OCI-LY3 (cell line): ENCODE data around the gene CDK3.

Experiments
- EZH2phosphoT487 ChIP-seq: fragments of 200-600 bp; shearing (Covaris generic); IDR thresholded peaks from 2 replicates; pipeline ENCODE4 v1.6.1; 2018; ENCODE audit warnings: antibody characterized with exemption, mixed run types, low read depth
- TF ChIP-seq, protein P1 (sequence below): fragments of 200-600, 300-600 bp; sonication (generic); IDR thresholded peaks from 2 replicates; pipeline ENCODE4 v1.5.1; 2014; ENCODE audit warnings: antibody characterized with exemption, low read length, low read depth

DNA sequence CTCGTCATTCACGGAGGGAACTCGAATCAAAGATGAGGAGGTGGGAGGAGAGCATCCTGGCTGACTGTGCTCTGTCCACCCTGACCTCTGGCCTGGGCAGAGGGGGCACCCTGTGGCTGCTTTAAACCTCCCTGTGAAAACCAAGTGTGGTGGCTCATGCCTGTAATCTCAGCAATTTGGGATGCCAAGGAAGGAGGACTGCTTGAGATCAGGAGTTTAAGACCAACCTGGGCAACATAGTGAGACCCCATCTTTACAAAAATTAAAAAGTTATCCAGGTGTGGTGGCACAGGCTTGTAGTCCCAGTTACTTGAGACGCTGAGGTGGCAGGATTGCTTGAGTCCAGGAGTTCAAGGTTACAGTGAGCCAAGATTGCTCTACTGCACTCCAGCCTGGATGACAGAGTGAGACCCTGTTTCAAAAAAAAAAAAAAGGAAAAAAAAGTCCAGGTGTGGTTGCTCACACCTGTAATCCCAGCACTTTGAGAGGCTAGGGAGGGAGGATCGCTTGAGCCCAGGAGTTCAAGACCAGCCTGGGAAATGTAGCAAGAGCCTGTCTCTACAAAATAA is 5.8 kb upstream of the CDK3 start:
- TF ChIP-seq, protein P1, sequence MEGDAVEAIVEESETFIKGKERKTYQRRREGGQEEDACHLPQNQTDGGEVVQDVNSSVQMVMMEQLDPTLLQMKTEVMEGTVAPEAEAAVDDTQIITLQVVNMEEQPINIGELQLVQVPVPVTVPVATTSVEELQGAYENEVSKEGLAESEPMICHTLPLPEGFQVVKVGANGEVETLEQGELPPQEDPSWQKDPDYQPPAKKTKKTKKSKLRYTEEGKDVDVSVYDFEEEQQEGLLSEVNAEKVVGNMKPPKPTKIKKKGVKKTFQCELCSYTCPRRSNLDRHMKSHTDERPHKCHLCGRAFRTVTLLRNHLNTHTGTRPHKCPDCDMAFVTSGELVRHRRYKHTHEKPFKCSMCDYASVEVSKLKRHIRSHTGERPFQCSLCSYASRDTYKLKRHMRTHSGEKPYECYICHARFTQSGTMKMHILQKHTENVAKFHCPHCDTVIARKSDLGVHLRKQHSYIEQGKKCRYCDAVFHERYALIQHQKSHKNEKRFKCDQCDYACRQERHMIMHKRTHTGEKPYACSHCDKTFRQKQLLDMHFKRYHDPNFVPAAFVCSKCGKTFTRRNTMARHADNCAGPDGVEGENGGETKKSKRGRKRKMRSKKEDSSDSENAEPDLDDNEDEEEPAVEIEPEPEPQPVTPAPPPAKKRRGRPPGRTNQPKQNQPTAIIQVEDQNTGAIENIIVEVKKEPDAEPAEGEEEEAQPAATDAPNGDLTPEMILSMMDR: no peak
- no peak for TF ChIP-seq EZH2phosphoT487
